Keratinocyte (primary cell): ENCODE results near the gene TAB2. TPM values are rescaled to one million over a fixed set of nuclear protein-coding genes. Genes with fewer than 3 reads are reported as not detected.

Experiments
- DNase-seq: peaks from one replicate; pipeline ENCODE4 v3.0.0-alpha.2; 2011; ENCODE audit warnings: low read depth, missing footprints, low spot score
- FAIRE-seq: peaks from 2 replicates; lab custom pipeline; 2011; peaks lifted over from hg19 to GRCh38; lab: Jason Lieb, UNC
- H2AFZ ChIP-seq: 2 replicates; pipeline ENCODE4 v1.6.0; 2012; ENCODE audit warnings: low read length, control low read depth, inconsistent platforms; ENCODE audit not compliant: control insufficient read depth
- H3K27ac ChIP-seq: 2 replicates; pipeline ENCODE4 v1.5.1; 2011; ENCODE audit warnings: low read length; ENCODE audit not compliant: control insufficient read depth, insufficient read depth
- H3K27me3 ChIP-seq: 3 replicates; pipeline ENCODE4 v1.6.0; 2011; ENCODE audit warnings: low read length; ENCODE audit not compliant: control insufficient read depth, insufficient read depth; ENCODE audit errors: extremely low read depth
- H3K36me3 ChIP-seq, 2 experiments: 2 replicates in 1 of 2; 3 replicates in 1 of 2; pipeline ENCODE4 v1.5.1; 2011; ENCODE audit warnings: low read length in 2 of 2, mild to moderate bottlenecking in 1 of 2; ENCODE audit not compliant: control insufficient read depth in 2 of 2, insufficient read depth in 2 of 2; ENCODE audit errors: extremely low read depth in 1 of 2
- H3K4me1 ChIP-seq: 3 replicates; pipeline ENCODE4 v1.5.1; 2011; ENCODE audit warnings: low read length; ENCODE audit not compliant: control insufficient read depth, insufficient read depth; ENCODE audit errors: extremely low read depth
- H3K4me2 ChIP-seq: 3 replicates; pipeline ENCODE4 v1.6.0; 2011; ENCODE audit warnings: low read depth, low read length; ENCODE audit not compliant: control insufficient read depth, insufficient read depth; ENCODE audit errors: extremely low read depth
- H3K4me3 ChIP-seq, 3 experiments: fragments of 200-600 bp in 1 of 3; sonication (generic) in 1 of 3; 2 replicates in 2 of 3; 3 replicates in 1 of 3; pipeline ENCODE4 v1.5.1; 2011 to 2016; ENCODE audit warnings: low read length in 3 of 3, mild to moderate bottlenecking in 3 of 3, control low read depth in 2 of 3, inconsistent platforms in 1 of 3, low read depth in 1 of 3, mixed read lengths in 1 of 3, mixed run types in 1 of 3, moderate library complexity in 1 of 3; ENCODE audit not compliant: control insufficient read depth in 2 of 3, insufficient read depth in 2 of 3; ENCODE audit errors: extremely low read depth in 1 of 3
- H3K79me2 ChIP-seq: 2 replicates; pipeline ENCODE4 v1.6.0; 2012; ENCODE audit warnings: low read length; ENCODE audit not compliant: control insufficient read depth, insufficient read depth
- H3K9ac ChIP-seq: 3 replicates; pipeline ENCODE4 v1.6.0; 2011; ENCODE audit warnings: low read length; ENCODE audit not compliant: control insufficient read depth, insufficient read depth; ENCODE audit errors: extremely low read depth
- H3K9me1 ChIP-seq: 3 replicates; pipeline ENCODE4 v1.6.0; 2011; ENCODE audit warnings: low read length; ENCODE audit not compliant: control insufficient read depth, insufficient read depth; ENCODE audit errors: extremely low read depth
- H3K9me3 ChIP-seq: 2 replicates; pipeline ENCODE4 v1.5.1; 2012; ENCODE audit warnings: low read depth, low read length; ENCODE audit not compliant: control insufficient read depth
- H4K20me1 ChIP-seq: 3 replicates; pipeline ENCODE4 v1.6.0; 2011; ENCODE audit warnings: low read length; ENCODE audit not compliant: control insufficient read depth, insufficient read depth; ENCODE audit errors: extremely low read depth
- EZH2 ChIP-seq: IDR thresholded peaks from one replicate; pipeline ENCODE4 v1.6.1; 2012; ENCODE audit warnings: inconsistent platforms, mild to moderate bottlenecking, low read length, moderate library complexity
- dilution Hi-C: fragments of 300-500 bp; cut with MboI; formaldehyde crosslinking; loops from one replicate; pipeline ENCODE4 v1.7.0; 2020; ENCODE audit warnings: low sequenced_read_pairs; ENCODE audit not compliant: extremely low pct_ligation_motif_present
- polyA plus RNA-seq, 5 experiments: library from polyadenylated mRNA; depleted of rRNA in 3 of 5; stranded (reverse) in 3 of 5; stranded (forward) in 1 of 5; unstranded in 1 of 5; fragments of >200 nt; gene quantifications; 1 replicate in 1 of 5; 2 replicates in 3 of 5; 3 replicates in 1 of 5; pipeline versions ENCODE4 v1.2.1 to v1.2.3, GENCODE V29; 2011 to 2012; ENCODE audit warnings: missing spikeins in 2 of 5, low read depth in 1 of 5, low replicate concordance in 1 of 5
- TF ChIP-seq, protein P1 (sequence below), 3 experiments: IDR thresholded peaks in 1 of 3; conservative IDR thresholded peaks in 1 of 3; optimal IDR thresholded peaks in 1 of 3; 2 replicates in 2 of 3; 3 replicates in 1 of 3; pipeline versions ENCODE3 to v1.5.1; 2011; ENCODE audit warnings: low read length in 3 of 3, mild to moderate bottlenecking in 3 of 3, moderate library complexity in 2 of 3, control low read depth in 1 of 3, inconsistent platforms in 1 of 3; ENCODE audit not compliant: insufficient read depth in 2 of 3; ENCODE audit errors: extremely low read depth in 1 of 3

Gene TAB2
- polyA plus RNA-seq, 1 donor (not counting 4 experiments of a cell fraction or from before 2014, with no cell fraction given): 47.5 TPM

DNA sequence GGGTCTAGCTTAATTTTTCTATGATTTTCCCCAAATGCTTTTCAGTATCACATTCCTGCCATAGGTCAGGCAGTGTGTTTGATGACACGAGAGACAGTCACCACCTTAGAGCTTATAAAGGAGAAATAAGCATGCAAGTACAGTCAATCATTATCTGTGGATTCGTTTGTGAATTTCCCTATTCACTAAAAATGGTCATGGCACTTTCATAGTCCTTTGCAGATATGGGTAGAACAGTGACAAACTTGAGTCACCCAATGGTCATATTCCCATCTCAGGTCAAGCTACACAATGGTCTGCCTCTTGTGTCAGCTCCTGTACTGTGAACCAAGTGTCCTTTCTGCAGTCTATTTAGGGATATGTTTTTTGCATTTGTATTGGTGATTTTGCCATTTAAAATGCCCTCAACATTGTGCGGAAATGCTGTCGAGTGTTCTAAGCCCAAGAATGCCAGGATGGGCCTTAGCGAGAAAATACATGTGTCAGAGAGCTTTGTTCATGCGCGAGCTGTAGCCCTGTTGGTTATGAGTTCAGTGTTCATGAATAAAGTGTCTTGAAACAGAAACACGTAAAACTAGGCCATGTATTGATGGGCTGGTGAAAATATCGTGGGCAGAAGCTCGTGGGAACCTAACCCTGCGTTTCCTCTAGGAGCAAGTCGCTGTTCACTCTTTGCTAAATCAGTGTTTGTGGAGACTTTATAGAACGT, 102.3 kb downstream of the TAB2 start:
- DNase-seq: no peak
- no peaks in the 10 kb centered on the region for H3K9me1 ChIP-seq
- no peak overlapping the region for H3K27ac ChIP-seq
- dilution Hi-C loops: loop anchor here (25.0 kb wide), 1 partner anchor 333 kb away; no protein-coding TSS in a partner anchor
- H3K4me3 ChIP-seq: no peak overlapping the region
- H4K20me1 ChIP-seq: no peaks in the 10 kb centered on the region
- no peak for TF ChIP-seq EZH2
- TF ChIP-seq, protein P1, sequence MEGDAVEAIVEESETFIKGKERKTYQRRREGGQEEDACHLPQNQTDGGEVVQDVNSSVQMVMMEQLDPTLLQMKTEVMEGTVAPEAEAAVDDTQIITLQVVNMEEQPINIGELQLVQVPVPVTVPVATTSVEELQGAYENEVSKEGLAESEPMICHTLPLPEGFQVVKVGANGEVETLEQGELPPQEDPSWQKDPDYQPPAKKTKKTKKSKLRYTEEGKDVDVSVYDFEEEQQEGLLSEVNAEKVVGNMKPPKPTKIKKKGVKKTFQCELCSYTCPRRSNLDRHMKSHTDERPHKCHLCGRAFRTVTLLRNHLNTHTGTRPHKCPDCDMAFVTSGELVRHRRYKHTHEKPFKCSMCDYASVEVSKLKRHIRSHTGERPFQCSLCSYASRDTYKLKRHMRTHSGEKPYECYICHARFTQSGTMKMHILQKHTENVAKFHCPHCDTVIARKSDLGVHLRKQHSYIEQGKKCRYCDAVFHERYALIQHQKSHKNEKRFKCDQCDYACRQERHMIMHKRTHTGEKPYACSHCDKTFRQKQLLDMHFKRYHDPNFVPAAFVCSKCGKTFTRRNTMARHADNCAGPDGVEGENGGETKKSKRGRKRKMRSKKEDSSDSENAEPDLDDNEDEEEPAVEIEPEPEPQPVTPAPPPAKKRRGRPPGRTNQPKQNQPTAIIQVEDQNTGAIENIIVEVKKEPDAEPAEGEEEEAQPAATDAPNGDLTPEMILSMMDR (optimal IDR thresholded peaks at IDR 0.05 in 1 of 3, IDR thresholded peaks at IDR 0.05 in 1 of 3, conservative IDR thresholded peaks at IDR 0.05 in 1 of 3; ENCODE audit: extremely low read depth in 1 of 3, insufficient read depth in 2 of 3, low read length in 3 of 3): no peak
- H3K79me2 ChIP-seq: no peaks in the 10 kb centered on the region
- H3K4me1 ChIP-seq: no peaks in the 10 kb centered on the region
- H3K36me3 ChIP-seq: no peaks in the 10 kb centered on the region
- H3K27me3 ChIP-seq: peaks cover 2% of the 10 kb centered on the region
- FAIRE-seq: no peak
- H3K9ac ChIP-seq: no peak overlapping the region
- no peak overlapping the region for H3K4me2 ChIP-seq
- no peak overlapping the region for H2AFZ ChIP-seq
- no peaks in the 10 kb centered on the region for H3K9me3 ChIP-seq

DNA sequence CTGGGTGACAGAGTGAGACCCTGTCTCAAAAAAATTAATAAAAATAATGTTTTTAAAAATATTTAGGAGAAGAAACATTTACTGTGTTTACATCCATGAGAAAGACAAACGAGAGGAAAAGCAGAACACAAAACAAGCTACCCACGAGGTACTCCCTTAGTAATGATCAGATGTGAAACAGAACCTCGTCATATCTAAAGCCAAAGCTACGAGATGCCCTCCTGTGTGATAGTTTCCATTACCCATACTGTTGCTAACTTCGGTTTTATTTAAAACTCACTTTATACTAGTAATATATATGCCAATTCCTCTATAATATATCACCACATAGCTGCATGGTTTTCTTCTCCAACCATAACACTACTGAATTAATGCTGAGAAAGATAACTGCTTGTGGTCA, 103.6 kb downstream of the TAB2 start:
- TF ChIP-seq EZH2: no peak
- TF ChIP-seq, protein P1 (optimal IDR thresholded peaks at IDR 0.05 in 1 of 3, IDR thresholded peaks at IDR 0.05 in 1 of 3, conservative IDR thresholded peaks at IDR 0.05 in 1 of 3; ENCODE audit: extremely low read depth in 1 of 3, insufficient read depth in 2 of 3, low read length in 3 of 3): no peak
- Histone ChIP-seq H3K4me3 (no peak overlapping the region), H4K20me1 (no peaks in the 10 kb centered on the region), H3K27me3 (peaks cover 2% of the 10 kb centered on the region), H3K36me3 (no peaks in the 10 kb centered on the region), H3K4me2 (no peak overlapping the region), H3K79me2 (no peaks in the 10 kb centered on the region), H2AFZ (no peak overlapping the region), H3K9me1 (no peaks in the 10 kb centered on the region), H3K9ac (no peak overlapping the region), H3K9me3 (no peaks in the 10 kb centered on the region), H3K4me1 (no peaks in the 10 kb centered on the region), H3K27ac (no peak overlapping the region)
- no peak for DNase-seq
- no peak for FAIRE-seq
- dilution Hi-C loops: loop anchor here (25.0 kb wide), 1 partner anchor 334 kb away; no protein-coding TSS in a partner anchor
